TTC549 (cell line): ENCODE data around the gene KIF21A.
A peak's percentile ranks its signal among the peaks of the same experiment; 100 is the strongest.

Experiments
- FAIRE-seq: peaks from 2 replicates; lab custom pipeline; 2012; peaks lifted over from hg19 to GRCh38; lab: Jason Lieb, UNC

The KIF21A gene

GRCh38 chr12:39435531-39435930, 7.4 kb downstream of the KIF21A start:
- FAIRE-seq, result no peak

GRCh38 chr12:39431797-39432196, 11.1 kb downstream of the KIF21A start:
- no peak for FAIRE-seq

- FAIRE-seq, result no peak
Measured at GRCh38 chr12:39431002-39431796, 11.7 kb downstream of the KIF21A start.

GRCh38 chr12:39429809-39430208, 13.1 kb downstream of the KIF21A start:
- no peak for FAIRE-seq

GRCh38 chr12:39427360-39427808, 15.5 kb downstream of the KIF21A start:
- FAIRE-seq, result no peak

GRCh38 chr12:39426636-39427240, 16.2 kb downstream of the KIF21A start:
- no peak for FAIRE-seq

GRCh38 chr12:39420043-39420442, 22.9 kb downstream of the KIF21A start:
- FAIRE-seq, result no peak

GRCh38 chr12:39419471-39419870, 23.4 kb downstream of the KIF21A start:
- no peak for FAIRE-seq

GRCh38 chr12:39417916-39418315, 25.0 kb downstream of the KIF21A start:
- FAIRE-seq, result no peak

- no peak for FAIRE-seq
Measured at GRCh38 chr12:39413836-39414771, 28.8 kb downstream of the KIF21A start.

- FAIRE-seq, result no peak
Measured at GRCh38 chr12:39412210-39412609, 30.7 kb downstream of the KIF21A start.

GRCh38 chr12:39406262-39406661, 36.7 kb downstream of the KIF21A start:
- no peak for FAIRE-seq

- no peak for FAIRE-seq
Measured at GRCh38 chr12:39405580-39405979, 37.3 kb downstream of the KIF21A start.

- FAIRE-seq, result no peak
Measured at GRCh38 chr12:39404000-39404399, 38.9 kb downstream of the KIF21A start.

- FAIRE-seq, result no peak
Measured at GRCh38 chr12:39403376-39403775, 39.5 kb downstream of the KIF21A start.

- no peak for FAIRE-seq
Measured at GRCh38 chr12:39402922-39403321, 40.0 kb downstream of the KIF21A start.

GRCh38 chr12:39401459-39401858, 41.5 kb downstream of the KIF21A start:
- no peak for FAIRE-seq

GRCh38 chr12:39395866-39396265, 47.1 kb downstream of the KIF21A start:
- no peak for FAIRE-seq

- no peak for FAIRE-seq
Measured at GRCh38 chr12:39393890-39394289, 49.0 kb downstream of the KIF21A start.

GRCh38 chr12:39393179-39393578, 49.7 kb downstream of the KIF21A start:
- FAIRE-seq, result no peak

- FAIRE-seq, result peak; percentile 36
Measured at GRCh38 chr12:39392154-39392925, 50.6 kb downstream of the KIF21A start.

GRCh38 chr12:39390752-39391151, 52.2 kb downstream of the KIF21A start:
- FAIRE-seq, result no peak
